ENCODE measurements around the gene SIRT7. TPM values are rescaled to one million over a fixed set of nuclear protein-coding genes. Genes with fewer than 3 reads are reported as not detected.
"Not testable (repeated sequence)": the region's sequence is repeated elsewhere in the genome, so short reads cannot be mapped to it uniquely, and the experiment has no call there.

Gene SIRT7
- total RNA-seq, 3 donors from 2014 or later, result 41.1 to 47.2 (median 46.3) TPM

- no peak for DNase-seq
- Mint-ChIP-seq H3K4me3 (no peak overlapping the region), H3K36me3 (ENCODE audit: insufficient read depth) (peaks cover 10% of the 10 kb centered on the region), H3K4me1 (ENCODE audit: low read depth) (peaks cover 24% of the 10 kb centered on the region), H3K27me3 (ENCODE audit: low read depth) (no peaks in the 10 kb centered on the region), H3K9me3 (no peaks in the 10 kb centered on the region)
- no peak for ATAC-seq
Measured at GRCh38 chr17:81921996-81922565, 4.1 kb upstream of the SIRT7 start.

DNA sequence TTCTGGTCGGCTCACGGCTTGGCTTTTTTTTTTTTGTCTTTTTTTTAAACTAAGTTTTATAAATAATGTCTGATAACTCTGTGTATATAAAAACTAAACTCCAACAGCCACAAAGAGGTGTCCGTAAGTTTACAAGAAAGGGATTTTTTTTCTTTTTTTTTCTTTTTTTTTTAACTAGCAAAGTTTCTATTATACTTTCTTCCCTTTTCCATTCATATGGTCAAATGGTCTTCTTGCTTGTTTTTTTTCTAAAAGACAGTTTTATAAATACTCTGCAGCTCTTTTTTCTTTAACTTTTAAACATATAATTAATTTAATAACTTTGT, 3.5 kb upstream of the SIRT7 start:
- no peaks in the 10 kb centered on the region for H3K27me3 Mint-ChIP-seq (ENCODE audit: low read depth)
- peaks cover 29% of the 10 kb centered on the region for H3K4me1 Mint-ChIP-seq (ENCODE audit: low read depth)
- H3K9me3 Mint-ChIP-seq, result no peaks in the 10 kb centered on the region
- peaks cover 11% of the 10 kb centered on the region for H3K36me3 Mint-ChIP-seq (ENCODE audit: insufficient read depth)
- DNase-seq (no peak), ATAC-seq (no peak)
- H3K4me3 Mint-ChIP-seq, result no peak overlapping the region

- DNase-seq (no peak), ATAC-seq (no peak)
- Mint-ChIP-seq H3K9me3 (no peaks in the 10 kb centered on the region), H3K4me1 (ENCODE audit: low read depth) (peaks cover 28% of the 10 kb centered on the region), H3K4me3 (no peak overlapping the region), H3K27me3 (ENCODE audit: low read depth) (no peaks in the 10 kb centered on the region), H3K36me3 (ENCODE audit: insufficient read depth) (peaks cover 11% of the 10 kb centered on the region)
Measured at GRCh38 chr17:81920612-81921536, 2.9 kb upstream of the SIRT7 start.

DNA sequence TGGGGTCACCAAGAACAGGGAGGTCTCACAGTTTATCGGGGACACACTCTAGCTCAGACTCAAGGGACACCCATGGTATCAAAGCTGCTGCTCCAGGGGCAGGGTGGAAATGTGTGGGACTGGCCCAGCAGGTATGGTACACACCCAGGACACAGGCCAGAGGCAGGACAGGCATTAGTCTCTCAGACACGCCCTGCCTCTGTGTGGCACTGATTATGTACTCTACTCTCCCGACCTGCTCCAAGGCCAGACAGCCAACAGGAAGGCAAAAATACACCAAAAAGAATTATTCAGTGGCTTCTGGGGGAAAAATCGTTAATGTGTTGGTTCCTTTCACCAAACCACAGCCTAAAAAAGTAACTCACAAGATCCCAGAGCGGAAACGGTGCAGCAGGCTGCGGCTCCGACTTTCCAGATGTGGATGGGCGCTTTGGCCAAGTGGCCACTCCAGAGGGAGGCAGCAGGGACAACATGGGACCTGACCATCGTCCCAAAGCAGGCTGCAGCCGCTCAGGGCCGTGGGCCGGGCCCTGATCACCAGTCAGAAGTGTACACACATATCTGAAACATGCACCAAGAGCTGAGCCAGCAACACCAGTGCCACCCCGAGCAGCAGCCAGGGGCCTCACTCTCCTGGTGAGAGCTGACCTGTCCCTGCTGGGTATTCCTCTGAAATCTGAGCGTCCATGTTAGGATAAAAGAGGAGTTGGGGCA, 1.0 kb upstream of the SIRT7 start:
- peaks cover 24% of the 10 kb centered on the region for H3K4me1 Mint-ChIP-seq (ENCODE audit: low read depth)
- ATAC-seq (no peak), DNase-seq (no peak)
- peaks cover 13% of the 10 kb centered on the region for H3K36me3 Mint-ChIP-seq (ENCODE audit: insufficient read depth)
- H3K4me3 Mint-ChIP-seq, result peak overlapping the region; percentile 33
- H3K27me3 Mint-ChIP-seq (ENCODE audit: low read depth), result no peaks in the 10 kb centered on the region
- H3K9me3 Mint-ChIP-seq, result no peaks in the 10 kb centered on the region

DNA sequence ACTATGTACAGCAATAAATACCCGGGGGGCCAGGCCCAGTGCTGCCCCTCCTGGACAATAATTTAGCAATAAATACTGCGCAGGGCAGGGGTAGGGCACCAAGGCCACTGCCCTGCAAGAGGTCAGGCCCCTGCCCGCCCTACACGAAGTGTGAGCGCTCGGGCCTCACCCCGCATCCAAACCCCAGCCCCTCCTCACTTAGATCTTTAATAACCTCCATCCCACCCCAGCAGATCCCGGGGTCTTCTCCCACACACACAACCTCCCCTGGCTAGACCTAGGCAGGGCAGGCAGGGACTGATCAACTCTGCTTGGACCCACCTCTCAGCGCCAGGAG, 325 bp upstream of the SIRT7 start:
- not testable (repeated sequence) for H3K27me3 Mint-ChIP-seq (ENCODE audit: low read depth); H3K9me3 Mint-ChIP-seq; DNase-seq
- Mint-ChIP-seq H3K4me3 (peak overlapping the region; percentile 89), H3K4me1 (ENCODE audit: low read depth) (peaks cover 24% of the 10 kb centered on the region), H3K36me3 (ENCODE audit: insufficient read depth) (peaks cover 16% of the 10 kb centered on the region)
- peak; percentile 15 to 22 for ATAC-seq

- no peaks in the 10 kb centered on the region for H3K9me3 Mint-ChIP-seq
- H3K4me3 Mint-ChIP-seq, result peak overlapping the region; percentile 89
- H3K27me3 Mint-ChIP-seq (ENCODE audit: low read depth), result no peaks in the 10 kb centered on the region
- H3K36me3 Mint-ChIP-seq (ENCODE audit: insufficient read depth), result peaks cover 20% of the 10 kb centered on the region
- ATAC-seq (no peak), DNase-seq (no peak)
- H3K4me1 Mint-ChIP-seq (ENCODE audit: low read depth), result peaks cover 27% of the 10 kb centered on the region
Measured at GRCh38 chr17:81916234-81917001, 1.6 kb downstream of the SIRT7 start.

DNA sequence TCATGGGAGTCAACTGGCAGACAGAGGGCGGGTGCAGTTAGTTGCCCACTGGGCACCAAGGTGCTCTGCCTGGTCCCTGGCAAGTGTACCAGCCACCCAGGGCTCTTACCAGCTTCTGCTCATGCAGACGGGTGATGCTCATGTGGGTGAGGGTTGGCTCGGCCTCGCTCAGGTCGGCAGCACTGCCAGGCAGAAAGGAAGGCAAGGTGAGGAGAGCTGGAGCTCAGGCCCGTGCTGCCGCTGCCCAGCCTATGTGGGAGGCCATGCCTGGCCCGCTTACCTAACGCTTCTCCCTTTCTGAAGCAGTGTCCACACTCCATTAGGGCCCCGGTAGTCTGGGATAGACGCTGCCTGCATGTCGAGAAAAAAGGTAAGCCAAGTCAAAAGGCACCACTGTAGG, 2.6 kb downstream of the SIRT7 start:
- Mint-ChIP-seq H3K4me1 (ENCODE audit: low read depth) (peaks cover 27% of the 10 kb centered on the region), H3K4me3 (no peak overlapping the region), H3K27me3 (ENCODE audit: low read depth) (no peaks in the 10 kb centered on the region), H3K36me3 (ENCODE audit: insufficient read depth) (peaks cover 16% of the 10 kb centered on the region), H3K9me3 (no peaks in the 10 kb centered on the region)
- ATAC-seq, result no peak
- DNase-seq, result no peak

DNA sequence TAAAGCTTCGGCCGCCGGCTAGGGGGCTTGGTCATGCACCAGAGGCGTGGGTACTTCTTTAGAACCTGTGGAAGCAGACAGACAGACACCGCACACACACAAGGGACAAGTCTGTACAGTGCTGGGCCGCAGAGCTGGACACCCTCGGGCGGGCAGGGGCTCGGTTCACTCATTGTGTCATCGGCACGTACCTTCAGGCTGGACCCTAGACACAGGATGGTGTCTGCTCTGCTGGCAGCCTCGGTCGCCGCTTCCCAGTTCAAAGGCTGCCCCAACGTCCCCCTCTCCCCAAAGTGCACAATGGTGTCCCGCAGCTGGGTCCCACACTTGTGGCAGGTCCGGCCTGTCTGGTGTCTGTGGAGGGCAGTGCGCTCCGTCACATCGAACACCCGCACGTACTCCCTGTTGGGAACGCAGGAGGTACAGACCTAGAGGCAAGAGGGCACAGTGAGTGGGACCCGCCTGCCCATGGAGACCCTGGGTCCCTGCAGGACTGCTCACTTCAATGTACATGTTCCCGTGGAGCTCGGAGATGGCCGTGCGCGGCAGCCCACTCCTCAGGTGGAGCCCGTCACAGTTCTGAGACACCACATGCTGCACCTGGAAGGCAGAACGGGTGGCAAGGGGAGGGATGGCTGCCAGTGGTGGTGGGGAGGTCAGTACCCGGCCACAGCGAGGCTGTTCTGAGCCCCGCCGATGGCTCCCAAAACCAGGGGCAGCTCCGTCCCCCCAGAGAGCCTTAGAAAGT, 3.7 kb downstream of the SIRT7 start:
- no peak for ATAC-seq
- Mint-ChIP-seq H3K4me1 (ENCODE audit: low read depth) (peaks cover 33% of the 10 kb centered on the region), H3K36me3 (ENCODE audit: insufficient read depth) (peaks cover 16% of the 10 kb centered on the region), H3K9me3 (no peaks in the 10 kb centered on the region), H3K27me3 (ENCODE audit: low read depth) (no peaks in the 10 kb centered on the region), H3K4me3 (no peak overlapping the region)
- no peak for DNase-seq

DNA sequence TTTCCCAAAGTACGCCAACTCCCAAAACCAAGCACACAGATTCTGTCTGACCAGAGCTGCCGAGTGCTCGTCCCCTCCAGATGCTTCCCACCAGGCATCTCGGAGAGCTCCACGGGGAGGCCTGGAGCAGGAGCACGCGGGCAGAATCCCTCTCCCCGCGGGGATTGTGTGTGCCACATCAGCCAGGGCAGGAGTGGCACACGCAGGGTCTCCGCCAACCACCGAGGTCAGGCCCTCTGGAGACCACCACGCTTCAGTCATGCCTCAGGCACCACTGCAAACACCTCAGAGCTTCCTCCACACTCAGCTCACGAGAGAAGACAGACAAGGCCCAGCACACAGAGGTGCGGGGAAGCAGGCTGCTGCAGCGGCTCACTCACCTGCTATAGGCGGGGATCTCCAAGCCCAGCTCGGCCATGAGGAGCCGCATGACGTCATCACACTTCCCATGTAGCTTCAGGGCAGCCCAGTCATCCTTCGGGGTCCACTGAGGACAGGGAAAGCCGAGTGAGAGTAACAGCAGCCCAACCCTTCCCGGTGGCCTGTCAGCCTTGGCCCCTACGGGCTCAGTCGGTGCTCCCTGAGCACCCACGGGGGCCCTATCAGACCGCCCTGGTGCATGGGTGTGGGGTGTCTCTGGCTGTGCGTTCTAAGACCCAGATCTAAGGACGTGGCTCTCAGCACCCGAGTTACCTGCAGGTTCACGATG, 4.4 kb downstream of the SIRT7 start:
- ATAC-seq (no peak), DNase-seq (no peak)
- peaks cover 16% of the 10 kb centered on the region for H3K36me3 Mint-ChIP-seq (ENCODE audit: insufficient read depth)
- H3K4me3 Mint-ChIP-seq, result no peak overlapping the region
- H3K27me3 Mint-ChIP-seq (ENCODE audit: low read depth), result no peaks in the 10 kb centered on the region
- H3K4me1 Mint-ChIP-seq (ENCODE audit: low read depth), result peaks cover 34% of the 10 kb centered on the region
- no peaks in the 10 kb centered on the region for H3K9me3 Mint-ChIP-seq

DNA sequence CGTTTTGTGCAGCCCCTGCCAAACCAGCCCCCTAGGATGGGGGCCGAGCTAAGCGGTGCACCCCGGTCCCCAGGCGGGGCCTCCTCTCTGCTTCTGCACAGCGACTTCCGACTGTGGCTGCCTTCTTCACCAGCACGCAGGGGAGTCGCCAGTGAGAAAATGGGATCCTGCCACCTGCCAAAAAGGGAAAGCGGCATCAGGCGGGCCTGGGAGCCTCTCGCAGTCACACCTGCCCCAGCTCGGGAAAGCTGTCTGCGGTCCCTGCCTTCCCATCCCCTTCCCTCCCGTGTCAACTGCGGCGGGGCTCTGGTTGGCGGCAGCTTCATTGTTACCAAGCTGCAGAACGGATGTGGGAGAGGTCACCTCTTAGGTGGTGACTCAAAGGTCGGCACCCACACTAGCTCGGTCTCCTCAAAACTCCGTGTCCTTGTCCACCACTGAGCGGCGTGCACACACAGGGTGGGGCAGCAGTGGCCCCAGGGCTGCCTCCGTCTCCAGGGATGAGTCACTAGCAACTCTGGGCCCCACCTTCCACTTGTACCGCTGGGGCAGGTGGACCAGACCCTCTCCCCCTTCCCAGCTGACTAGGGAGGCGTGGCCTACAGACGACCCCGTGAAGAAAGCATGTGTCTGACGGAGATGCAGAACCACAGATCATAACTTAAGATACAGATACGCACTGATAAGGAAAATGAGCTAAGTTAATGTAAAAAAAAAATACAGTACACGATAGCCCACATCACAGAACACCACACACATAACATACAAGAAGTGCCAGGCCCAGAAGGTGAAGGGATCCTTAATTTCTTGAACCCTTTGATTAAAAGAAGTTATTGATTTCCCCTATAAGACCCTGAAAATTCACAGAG, 5.3 kb downstream of the SIRT7 start:
- H3K27me3 Mint-ChIP-seq (ENCODE audit: low read depth), result no peaks in the 10 kb centered on the region
- peaks cover 16% of the 10 kb centered on the region for H3K36me3 Mint-ChIP-seq (ENCODE audit: insufficient read depth)
- H3K4me1 Mint-ChIP-seq (ENCODE audit: low read depth), result peaks cover 29% of the 10 kb centered on the region
- no peak overlapping the region for H3K4me3 Mint-ChIP-seq
- no peak for DNase-seq
- H3K9me3 Mint-ChIP-seq, result no peaks in the 10 kb centered on the region
- ATAC-seq, result no peak

DNA sequence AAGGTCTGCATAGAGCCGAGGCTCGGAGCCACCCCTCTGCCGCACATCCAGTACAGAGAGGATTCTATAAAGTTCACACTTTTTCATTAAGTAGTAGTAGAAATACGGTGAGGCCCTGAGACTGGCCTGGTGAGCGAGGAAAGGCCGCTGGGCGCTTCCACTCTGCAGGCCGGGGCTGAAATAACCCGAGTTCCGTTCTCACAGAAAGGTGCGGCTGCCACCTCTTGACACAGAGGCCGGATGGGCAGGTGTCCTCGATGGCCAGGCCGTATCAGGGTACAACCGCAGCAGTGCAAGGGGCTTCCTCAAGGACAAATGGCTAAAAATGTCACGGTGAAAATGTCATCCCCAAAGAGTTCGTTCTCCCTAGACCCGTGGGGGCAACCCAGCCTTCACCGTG, 6.0 kb downstream of the SIRT7 start:
- peaks cover 12% of the 10 kb centered on the region for H3K36me3 Mint-ChIP-seq (ENCODE audit: insufficient read depth)
- DNase-seq (no peak), ATAC-seq (no peak)
- H3K27me3 Mint-ChIP-seq (ENCODE audit: low read depth), result no peaks in the 10 kb centered on the region
- H3K4me3 Mint-ChIP-seq, result peak overlapping the region; percentile 37
- H3K9me3 Mint-ChIP-seq, result no peaks in the 10 kb centered on the region
- peaks cover 24% of the 10 kb centered on the region for H3K4me1 Mint-ChIP-seq (ENCODE audit: low read depth)

DNA sequence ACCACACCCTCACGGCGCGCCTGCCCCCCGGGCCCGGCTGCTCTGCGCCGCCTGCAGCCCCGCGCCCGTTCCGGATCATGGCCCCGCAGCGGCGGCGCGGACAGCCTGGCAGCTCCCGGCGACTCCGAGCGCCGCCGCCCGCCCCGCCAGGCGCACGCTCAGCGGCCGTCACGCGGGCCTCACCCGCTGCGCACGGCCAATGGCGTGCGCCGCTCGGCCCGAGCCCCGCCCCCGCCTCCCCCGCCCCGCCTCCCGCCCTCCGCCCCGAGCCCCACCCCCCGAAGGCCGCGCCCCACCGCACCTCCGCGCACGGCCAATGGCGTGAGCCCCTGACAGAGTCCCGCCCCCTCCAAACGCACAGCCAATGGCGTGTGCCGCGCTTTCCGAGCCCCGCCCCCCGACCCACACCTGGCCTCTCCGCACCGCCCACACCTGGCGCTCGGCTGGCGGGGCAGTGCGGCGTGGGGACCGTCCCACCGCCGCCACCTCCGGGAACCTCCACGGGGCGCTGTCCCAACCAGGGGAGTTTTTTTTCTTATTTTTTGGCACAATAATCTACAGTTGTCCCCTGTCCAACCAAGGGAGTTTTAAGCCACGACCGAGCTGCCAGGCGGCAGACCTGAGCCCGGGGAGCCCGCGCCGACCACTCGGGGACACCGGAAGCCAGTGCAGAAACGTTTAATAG, 6.6 kb downstream of the SIRT7 start, which contains the start of gene PCYT2:
TSS of gene PCYT2 (minus strand) at position 123 of the 685 bp plus-strand sequence. CDS start at position 79, 44 bp downstream.
- no peaks in the 10 kb centered on the region for H3K9me3 Mint-ChIP-seq
- H3K27me3 Mint-ChIP-seq (ENCODE audit: low read depth), result no peaks in the 10 kb centered on the region
- peaks cover 12% of the 10 kb centered on the region for H3K36me3 Mint-ChIP-seq (ENCODE audit: insufficient read depth)
- H3K4me3 Mint-ChIP-seq, result peak within 1 kb of the TSS; percentile 86
- peaks cover 19% of the 10 kb centered on the region for H3K4me1 Mint-ChIP-seq (ENCODE audit: low read depth)
- ATAC-seq (peak; percentile 91 to 93), DNase-seq (peak; percentile 93)

All from activated T-cell treated with anti-CD3 and anti-CD28 coated beads, Interleukin-2, amount 50 U/mL, for 4 hours (primary cell).